ENCODE data around the gene RHOT2.
A peak's percentile ranks its signal among the peaks of the same experiment; 100 is the strongest.

Gene RHOT2

DNA sequence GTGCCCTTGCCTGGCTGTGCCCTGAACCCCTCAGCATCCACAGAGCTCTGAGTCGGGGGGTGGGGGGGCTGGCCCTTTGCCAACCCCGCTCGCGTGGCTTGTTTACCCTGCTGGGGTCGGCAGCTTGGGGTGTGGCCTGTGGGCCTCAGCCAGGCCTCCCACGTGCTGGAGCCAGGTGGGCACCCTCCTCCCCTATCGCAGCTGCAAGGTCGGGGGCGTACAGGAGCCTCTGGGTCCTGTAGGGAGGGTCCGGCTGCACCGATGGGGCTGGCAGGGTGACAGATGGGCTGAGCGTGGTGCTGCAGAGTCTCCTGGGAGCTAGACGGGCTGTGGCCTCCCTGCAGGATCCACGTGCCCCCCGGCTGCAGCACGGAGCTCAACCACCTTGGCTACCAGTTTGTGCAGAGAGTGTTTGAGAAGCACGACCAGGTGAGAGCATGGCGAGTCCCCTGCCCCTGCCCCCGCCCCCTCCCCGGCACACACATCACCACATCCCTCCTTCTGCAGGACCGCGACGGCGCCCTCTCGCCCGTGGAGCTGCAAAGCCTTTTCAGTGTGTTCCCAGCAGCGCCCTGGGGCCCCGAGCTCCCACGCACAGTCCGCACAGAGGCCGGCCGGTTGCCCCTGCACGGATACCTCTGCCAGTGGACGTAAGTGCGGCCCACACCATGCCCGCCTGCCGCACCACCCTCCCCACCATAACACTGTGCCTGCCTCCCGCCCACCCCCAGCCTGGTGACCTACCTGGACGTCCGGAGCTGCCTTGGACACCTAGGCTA lies 3.6 kb downstream of the RHOT2 start:
- no peak for DNase-seq

DNA sequence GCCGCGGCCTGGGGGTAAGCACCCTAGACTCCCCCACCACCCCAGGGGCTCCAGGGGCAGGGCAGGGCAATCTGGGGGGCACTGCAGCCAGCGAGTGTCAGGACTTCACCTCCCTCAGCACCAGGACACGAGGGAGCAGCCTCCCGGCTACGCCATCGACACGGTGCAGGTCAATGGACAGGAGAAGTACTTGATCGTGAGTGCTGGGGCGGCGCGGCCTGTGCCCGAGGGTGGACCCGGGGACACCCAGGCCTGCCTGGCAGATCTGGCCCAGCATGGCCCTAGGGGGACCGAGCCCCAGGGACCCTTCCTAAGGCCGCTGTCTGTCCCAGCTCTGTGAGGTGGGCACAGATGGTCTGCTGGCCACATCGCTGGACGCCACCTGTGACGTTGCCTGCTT lies 4.4 kb downstream of the RHOT2 start:
- DNase-seq, result no peak

DNA sequence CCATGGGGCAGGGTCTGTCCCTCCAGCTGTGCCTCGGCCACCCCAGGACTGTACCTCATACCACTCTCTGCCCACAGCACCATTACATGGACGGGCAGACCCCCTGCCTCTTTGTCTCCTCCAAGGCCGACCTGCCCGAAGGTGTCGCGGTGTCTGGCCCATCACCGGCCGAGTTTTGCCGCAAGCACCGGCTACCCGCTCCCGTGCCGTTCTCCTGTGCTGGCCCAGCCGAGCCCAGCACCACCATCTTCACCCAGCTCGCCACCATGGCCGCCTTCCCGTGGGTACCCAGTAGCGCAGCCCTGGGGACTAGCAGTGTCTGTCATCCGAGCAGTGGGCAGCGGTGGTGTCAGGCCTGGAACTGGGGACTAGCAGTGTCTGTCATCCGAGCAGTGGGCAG lies 4.9 kb downstream of the RHOT2 start:
- no peak for DNase-seq

DNA sequence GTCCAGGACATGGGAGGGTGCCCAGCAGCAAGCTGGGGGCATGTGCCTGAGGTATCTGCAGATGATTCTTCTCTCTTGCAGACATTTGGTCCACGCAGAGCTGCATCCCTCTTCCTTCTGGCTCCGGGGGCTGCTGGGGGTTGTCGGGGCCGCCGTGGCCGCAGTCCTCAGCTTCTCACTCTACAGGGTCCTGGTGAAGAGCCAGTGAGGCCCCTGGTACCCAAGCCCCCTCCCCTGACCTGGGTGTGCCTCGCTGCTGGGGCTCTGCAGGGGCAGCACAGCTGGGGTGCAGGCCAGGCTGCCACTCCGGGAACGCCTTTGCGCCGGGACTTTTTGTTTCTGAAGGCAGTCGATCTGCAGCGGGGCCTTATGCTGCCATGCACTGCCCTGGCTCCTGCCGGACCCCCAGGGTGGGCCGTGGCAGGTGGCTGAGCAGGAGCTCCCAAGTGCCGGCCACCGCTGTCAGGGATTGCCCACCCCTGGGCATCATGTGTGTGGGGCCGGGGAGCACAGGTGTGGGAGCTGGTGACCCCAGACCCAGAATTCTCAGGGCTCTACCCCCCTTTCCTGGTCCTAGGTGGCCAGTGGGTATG lies 5.6 kb downstream of the RHOT2 start:
- DNase-seq, result no peak

DNA sequence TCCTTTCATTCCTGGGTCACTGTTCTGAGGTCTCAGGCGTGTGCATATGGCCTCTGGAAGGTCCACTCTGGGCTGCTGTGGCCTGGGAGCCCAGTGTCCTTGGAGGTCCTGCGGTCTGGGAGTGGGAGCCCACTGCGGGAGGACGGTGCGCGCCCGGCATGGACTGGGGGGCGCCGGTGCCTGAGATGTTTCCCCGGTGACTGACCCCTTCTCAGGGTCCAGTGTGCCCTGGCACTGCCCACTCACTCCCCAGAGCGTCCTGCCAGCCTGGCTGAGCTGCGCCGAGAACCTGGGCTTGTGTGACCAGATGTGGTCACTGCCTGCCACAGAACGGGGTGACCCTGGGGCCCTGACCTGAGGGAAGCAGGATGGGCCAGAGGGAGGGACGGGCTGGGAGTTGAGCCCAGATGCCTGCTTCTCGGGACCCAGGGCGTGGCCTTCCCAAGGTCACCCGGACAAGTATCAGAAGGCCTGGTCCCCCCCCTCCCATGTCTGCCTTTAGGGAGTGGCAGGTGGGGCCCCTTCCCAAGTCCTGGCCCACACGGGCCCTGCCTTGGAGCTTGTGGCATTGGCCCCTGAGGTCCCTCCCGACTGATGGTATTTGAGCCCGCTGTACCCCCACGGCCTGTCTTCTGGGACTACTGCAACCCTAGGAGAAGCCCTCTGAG lies 6.4 kb downstream of the RHOT2 start:
- DNase-seq, result no peak

DNA sequence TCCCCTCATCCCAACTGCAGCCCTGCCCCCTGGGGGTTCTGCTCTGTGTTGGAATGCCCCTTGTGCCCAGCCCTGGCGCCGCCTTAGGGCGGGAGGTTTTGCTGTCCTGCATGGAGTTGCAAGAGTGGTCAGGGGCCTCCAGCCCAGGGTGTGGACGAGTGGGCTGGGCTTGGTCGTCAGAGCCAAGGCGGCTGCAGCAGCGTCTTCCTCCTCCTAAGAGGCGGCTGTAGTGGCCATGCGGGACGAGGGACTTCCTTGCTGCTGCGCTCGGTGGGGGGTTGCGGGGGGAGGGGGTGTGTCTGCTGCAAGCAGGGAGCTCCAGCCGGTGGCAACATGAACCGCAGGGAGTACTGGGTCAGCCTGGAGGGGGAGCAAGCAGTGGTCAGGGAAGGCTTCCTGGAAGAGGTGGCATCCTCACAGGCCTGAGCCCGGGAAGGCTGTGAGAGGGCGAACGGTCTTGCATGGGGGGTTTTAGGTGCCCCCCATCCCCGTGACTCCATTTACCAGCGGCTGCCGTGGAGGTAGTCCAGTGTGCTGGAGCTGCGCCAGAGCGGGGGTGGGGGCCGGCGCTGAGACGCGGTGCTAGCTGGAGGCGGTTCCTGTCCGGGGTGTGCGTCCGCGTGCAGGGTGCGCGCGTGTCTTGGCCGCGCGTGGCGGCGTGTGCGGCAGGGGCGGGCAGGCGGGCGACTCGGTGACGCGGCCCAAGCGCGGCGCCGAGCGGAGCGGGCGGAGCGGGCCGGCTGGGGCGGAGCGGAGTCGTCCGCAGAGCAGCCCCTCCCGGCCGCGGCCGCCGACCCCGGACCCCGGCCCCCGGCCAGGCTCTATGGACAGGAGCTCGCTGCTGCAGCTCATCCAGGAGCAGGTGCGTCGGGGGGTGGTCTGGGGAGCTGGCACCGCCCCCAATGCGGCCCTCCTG lies 7.3 kb downstream of the RHOT2 start, which contains the start of gene RHBDL1:
Gene RHBDL1 (plus strand): TSS at position 704 of the 916 bp plus-strand sequence. CDS start 120 bp downstream, at position 824.
- DNase-seq, result no peak

DNA sequence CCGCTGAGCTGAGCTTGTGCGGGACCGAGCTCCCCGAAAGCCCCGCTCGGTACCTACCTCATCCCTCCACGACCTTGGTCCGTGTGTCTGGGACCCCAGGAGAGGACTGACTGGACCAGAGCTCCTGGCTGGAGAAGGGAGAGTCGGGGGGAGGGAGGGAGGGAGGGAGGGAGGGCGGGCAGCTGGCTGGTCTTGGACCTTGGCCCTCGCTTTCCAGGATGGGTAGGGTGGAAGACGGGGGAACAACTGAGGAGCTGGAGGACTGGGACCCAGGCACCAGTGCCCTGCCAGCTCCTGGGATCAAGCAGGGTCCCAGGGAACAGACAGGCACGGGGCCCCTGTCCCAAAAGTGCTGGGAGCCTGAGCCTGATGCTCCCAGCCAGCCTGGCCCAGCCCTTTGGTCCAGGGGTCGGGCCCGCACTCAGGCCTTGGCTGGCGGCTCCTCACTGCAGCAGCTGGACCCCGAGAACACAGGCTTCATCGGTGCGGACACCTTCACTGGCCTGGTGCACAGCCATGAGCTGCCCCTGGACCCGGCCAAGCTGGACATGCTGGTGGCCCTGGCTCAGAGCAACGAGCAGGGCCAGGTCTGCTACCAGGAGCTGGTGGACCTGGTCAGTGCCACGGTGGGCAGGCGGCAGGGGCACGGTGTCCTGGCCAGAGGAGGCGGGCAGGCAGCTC lies 8.1 kb downstream of the RHOT2 start:
- DNase-seq, result no peak

DNA sequence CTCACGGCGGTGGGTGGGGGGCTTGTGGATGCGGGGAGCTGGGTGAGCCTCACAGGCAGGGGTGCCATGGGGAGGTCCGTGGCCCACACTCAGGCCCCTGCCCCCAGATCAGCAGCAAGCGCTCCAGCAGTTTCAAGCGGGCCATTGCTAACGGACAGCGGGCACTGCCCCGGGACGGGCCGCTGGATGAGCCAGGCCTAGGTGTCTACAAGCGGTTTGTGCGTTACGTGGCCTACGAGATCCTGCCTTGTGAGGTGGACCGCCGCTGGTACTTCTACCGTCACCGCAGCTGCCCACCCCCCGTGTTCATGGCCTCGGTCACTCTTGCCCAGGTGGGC lies 8.6 kb downstream of the RHOT2 start:
- DNase-seq, result no peak

DNA sequence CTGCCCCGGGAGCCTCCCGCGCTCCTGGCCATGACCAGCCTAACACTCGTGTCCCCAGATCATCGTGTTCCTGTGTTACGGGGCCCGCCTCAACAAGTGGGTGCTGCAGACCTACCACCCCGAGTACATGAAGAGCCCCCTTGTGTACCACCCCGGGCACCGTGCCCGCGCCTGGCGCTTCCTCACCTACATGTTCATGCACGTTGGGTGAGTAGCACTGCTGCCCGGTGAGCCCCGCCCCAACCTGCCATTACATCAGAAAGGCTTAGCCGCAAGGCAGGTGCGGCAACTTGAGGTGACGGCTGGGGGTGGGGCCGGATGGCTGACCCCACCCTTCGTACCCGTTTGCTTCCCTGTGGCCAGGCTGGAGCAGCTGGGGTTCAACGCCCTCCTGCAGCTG lies 9.0 kb downstream of the RHOT2 start:
- DNase-seq, result peak; percentile 36

DNA sequence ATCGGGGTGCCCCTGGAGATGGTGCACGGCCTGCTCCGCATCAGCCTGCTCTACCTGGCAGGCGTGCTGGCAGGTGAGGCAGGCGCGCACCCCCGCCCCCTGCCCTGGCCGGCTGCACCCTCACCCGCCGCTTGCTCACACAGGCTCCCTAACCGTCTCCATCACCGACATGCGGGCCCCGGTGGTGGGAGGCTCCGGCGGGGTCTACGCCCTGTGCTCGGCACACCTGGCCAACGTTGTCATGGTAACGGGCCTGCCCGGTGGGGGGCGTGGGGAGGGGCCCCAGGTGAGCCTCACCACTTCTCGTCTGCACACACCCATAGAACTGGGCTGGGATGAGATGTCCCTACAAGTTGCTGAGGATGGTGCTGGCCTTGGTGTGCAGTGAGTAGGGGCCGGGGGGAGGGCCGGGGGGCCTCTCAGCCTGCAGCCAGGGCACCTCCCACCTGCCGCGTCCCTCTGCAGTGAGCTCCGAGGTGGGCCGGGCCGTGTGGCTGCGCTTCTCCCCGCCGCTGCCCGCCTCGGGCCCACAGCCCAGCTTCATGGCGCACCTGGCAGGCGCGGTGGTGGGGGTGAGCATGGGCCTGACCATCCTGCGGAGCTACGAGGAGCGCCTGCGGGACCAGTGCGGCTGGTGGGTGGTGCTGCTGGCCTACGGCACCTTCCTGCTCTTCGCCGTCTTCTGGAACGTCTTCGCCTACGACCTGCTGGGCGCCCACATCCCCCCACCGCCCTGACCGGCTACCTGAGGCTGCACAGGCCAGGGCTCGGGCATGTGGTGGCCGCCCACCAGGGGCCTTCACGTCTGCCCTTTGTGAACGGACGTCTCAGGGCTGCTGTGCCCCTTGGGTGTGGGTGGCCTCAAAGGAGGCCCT lies 9.6 kb downstream of the RHOT2 start:
- no peak for DNase-seq

DNA sequence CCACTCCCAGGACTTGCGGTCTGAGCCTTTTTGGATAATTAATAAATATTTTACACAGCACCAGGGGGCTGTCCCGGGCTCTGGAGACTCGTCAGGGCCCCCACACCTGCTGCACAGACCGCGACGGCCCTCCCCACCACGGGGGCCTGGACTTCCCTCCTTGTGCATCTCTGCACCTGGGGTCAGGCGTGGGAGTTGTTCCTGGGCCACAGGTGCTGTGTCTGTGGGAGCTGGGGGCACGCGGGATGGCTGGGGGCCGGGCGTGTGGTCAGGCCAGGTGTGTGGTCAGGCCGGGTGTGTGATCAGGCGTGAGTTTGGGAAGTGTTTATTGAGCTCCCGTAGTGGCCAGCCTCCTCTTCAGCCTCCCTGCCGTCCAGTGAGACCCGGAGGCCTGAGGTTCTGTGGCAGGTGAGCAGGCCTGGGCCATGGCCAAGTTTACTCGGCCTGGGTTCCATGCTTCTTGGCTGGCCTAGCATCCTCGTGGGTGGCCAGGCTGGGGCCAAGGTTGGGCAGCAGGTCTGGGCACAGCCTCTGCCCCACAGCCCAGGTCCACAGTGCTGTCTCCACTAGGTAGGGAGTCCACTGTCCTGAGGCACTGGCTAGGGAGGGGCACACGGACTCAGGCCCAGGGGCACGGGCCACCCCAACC lies 10.4 kb downstream of the RHOT2 start:
- no peak for DNase-seq

DNA sequence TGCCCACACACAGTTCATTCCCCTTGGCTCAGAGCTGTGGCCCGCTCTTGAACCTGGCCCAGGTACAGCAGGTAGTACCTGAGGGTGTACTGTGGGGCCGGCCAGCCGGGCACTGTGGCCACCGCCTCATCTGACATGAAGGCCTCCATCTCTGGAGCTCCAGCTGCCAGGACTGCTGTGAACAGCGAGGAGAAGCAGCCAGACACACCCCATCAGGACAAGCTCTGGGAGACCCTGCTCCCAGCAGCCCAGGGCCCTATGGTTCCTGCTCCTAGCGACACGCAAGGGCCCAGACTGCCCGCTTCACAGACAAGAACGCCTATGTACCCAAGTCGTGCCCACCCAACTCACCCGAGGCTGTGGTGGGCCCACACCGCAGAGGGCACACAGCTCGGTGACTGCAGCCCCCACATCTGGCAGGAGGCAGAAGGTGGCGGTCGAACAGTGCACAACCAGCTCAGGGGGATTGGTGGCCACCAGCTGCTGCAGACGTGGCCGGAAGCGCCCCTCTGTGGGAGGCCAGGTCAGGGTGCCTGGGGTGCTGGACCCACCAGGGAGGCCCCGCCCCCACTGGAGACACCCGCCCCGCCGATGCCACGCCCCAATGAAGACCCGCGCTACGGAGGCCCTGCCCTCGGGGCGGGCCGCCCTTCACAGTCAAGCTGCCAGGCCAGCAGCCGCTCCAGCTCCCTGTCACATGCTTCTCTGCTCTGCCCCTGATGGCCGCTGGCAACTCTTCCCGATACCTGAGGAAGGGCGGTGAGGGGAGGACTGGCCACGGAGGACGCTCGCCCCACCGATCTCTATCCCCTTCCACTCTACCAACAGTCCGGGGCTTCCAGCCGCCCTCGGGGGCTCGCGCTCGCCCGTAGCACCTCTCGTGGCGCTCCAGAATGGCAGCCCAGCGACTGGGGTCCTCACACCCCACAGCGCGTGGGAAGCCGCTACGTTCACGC lies 11.2 kb downstream of the RHOT2 start:
- no peak for DNase-seq

DNA sequence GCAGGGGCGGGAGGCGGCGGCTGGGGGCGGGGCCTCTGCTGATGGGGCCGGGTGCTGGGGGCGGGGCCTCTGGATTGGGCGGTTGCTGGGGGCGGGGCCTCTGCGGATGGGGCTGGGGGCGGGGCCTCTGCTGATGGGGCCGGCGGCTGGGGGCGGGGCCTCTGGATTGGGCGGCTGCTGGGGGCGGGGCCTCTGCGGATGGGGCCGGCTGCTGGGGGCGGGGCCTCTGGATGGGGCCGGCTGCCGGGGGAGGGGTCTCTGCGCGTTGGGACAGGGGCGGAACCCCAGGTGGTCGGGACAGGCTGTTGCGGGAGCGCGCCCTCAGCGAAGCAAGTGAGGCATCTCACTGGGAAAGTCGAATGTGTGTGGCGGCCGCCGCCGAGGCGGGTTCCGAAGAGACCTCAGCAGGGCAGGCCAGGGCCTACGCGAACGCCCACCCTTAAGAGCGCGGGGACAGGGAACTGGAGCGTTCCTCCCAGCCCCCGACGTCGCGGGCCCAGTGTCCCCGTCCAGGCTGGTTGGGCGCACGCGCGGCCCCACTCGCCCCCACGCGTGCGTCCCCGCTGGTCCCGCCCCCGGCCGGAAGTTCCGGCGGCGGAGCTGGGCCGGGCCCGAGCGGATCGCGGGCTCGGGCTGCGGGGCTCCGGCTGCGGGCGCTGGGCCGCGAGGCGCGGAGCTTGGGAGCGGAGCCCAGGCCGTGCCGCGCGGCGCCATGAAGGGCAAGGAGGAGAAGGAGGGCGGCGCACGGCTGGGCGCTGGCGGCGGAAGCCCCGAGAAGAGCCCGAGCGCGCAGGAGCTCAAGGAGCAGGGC lies 12.1 kb downstream of the RHOT2 start, which contains the start of gene STUB1:
Gene STUB1 (plus strand): TSS at position 597 of the 811 bp plus-strand sequence. CDS start 116 bp downstream, at position 713.
- no peak for DNase-seq

DNA sequence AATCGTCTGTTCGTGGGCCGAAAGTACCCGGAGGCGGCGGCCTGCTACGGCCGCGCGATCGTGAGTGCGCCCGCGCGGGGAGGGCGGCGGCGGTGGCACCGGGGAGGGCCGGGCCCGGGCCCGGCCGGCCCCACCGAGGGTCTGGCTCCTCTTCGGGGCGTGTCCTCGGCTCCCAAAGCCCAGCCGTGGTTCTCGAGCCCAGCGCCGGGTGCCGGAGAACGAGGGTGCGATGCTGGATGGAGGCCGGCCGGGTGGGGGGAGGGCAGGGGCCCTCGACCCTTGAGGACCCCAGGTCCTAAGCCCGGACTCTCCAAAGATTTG lies 12.7 kb downstream of the RHOT2 start:
- DNase-seq, result no peak

DNA sequence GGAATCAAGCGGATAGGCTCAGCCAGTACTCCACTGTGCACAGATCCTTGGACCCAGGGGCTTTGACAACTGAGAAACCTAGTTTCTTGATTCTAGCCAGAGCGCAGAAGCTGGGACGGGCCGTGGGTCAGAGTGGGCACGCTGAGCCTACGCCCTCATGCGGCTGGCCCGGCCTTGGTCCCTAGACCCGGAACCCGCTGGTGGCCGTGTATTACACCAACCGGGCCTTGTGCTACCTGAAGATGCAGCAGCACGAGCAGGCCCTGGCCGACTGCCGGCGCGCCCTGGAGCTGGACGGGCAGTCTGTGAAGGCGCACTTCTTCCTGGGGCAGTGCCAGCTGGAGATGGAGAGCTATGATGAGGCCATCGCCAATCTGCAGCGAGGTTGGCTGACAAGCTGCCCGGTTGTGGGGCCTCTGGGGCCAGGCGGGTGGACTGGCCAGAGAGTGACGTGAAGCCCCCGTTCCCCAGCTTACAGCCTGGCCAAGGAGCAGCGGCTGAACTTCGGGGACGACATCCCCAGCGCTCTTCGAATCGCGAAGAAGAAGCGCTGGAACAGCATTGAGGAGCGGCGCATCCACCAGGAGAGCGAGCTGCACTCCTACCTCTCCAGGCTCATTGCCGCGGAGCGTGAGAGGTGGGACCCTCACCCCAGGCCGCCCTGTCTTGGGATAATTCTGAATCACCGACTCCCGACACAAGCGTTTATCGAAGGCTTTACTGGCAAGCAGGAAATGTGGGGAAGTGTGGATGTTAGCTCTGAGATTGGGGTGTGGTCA lies 13.2 kb downstream of the RHOT2 start:
- no peak for DNase-seq

DNA sequence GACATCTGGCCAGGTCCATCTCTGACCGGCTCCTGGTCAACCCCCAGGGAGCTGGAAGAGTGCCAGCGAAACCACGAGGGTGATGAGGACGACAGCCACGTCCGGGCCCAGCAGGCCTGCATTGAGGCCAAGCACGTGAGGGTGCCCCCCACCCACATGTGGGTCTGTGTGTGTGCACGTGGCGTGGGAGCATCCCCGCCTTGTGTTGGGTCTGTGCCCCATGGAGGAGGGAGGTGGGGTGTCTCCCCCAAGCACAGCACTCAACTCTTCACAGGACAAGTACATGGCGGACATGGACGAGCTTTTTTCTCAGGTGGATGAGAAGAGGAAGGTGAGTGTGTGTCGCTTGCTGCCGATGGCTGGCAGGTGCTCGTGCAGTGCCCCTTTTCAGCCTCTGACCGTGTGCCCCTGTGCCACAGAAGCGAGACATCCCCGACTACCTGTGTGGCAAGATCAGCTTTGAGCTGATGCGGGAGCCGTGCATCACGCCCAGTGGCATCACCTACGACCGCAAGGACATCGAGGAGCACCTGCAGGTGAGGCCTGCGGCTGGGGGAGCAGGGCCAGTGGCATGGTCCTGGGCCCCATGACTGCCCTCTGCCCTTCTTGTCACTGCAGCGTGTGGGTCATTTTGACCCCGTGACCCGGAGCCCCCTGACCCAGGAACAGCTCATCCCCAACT lies 14.0 kb downstream of the RHOT2 start:
- no peak for DNase-seq
